Uterus (tissue), 4 donors: Measurements from ENCODE around the gene CD247. TPM values are rescaled to one million over a fixed set of nuclear protein-coding genes. Genes with fewer than 3 reads are reported as not detected.

Source experiments
- DNase-seq, 2 donors: peaks; one replicate each; pipeline ENCODE4 v3.0.0-alpha.2; 2019 to 2020
- H3K27ac ChIP-seq, 2 donors: fragments of 200-600 bp; sonication (generic); 1 replicate in 1 of 2; 2 replicates in 1 of 2; pipeline ENCODE4 v1.5.1; 2016 to 2018
- H3K27me3 ChIP-seq, 2 donors: fragments of 200-600 bp; sonication (generic); one replicate each; pipeline ENCODE4 v1.5.1; 2018 to 2019; ENCODE audit warnings: control low read depth in 1 of 2
- H3K36me3 ChIP-seq, 2 donors: fragments of 200-600 bp; sonication (generic); one replicate each; pipeline ENCODE4 v1.5.1; 2019; ENCODE audit warnings: control low read depth in 1 of 2
- H3K4me1 ChIP-seq, 2 donors: fragments of 200-600 bp; sonication (generic); one replicate each; pipeline ENCODE4 v1.5.1; 2018 to 2019; ENCODE audit warnings: control low read depth in 1 of 2
- H3K4me3 ChIP-seq, 2 donors: fragments of 200-600 bp; sonication (generic); 1 replicate in 1 of 2; 2 replicates in 1 of 2; pipeline ENCODE4 v1.5.1; 2018 to 2019; ENCODE audit warnings: mild to moderate bottlenecking in 1 of 2
- H3K9me3 ChIP-seq, 2 donors: fragments of 200-600 bp; sonication (generic); one replicate each; pipeline ENCODE4 v1.5.1; 2019; ENCODE audit warnings: control low read depth in 1 of 2
- POLR2A ChIP-seq, 2 donors: fragments of 450-650 bp; IDR thresholded peaks; one replicate each; pipeline ENCODE4 v1.6.1; 2016; ENCODE audit warnings: antibody characterized with exemption in 2 of 2, mild to moderate bottlenecking in 1 of 2, moderate library complexity in 1 of 2
- intact Hi-C: fragments of 100-400 bp; cut with DNase I; formaldehyde crosslinking; loops from one replicate; pipeline ENCODE4 v1.15.1; 2023; ENCODE audit warnings: low total_unique reads
- total RNA-seq, 4 donors: library from RNA; depleted of rRNA in 3 of 4; stranded (reverse); fragments of >200 nt in 3 of 4; gene quantifications; one replicate each; pipeline versions ENCODE4 v1.1.0 to v1.2.4, GENCODE V29; 2014 to 2023
- TF ChIP-seq, protein P1 (sequence below), 4 experiments: fragments of 200-600 bp in 2 of 4; fragments of 450-650 bp in 2 of 4; sonication (generic) in 2 of 4; IDR thresholded peaks; one replicate each; pipeline ENCODE4 v1.5.1; 2016 to 2019; ENCODE audit warnings: antibody characterized with exemption in 4 of 4, mild to moderate bottlenecking in 2 of 4, moderate library complexity in 1 of 4
- donor health status: DM: yes; HTN: yes; CAD: no.

Gene CD247
- total RNA-seq, 4 donors from 2014 or later = 1.6 to 3.3 TPM; not detected in 2

DNA sequence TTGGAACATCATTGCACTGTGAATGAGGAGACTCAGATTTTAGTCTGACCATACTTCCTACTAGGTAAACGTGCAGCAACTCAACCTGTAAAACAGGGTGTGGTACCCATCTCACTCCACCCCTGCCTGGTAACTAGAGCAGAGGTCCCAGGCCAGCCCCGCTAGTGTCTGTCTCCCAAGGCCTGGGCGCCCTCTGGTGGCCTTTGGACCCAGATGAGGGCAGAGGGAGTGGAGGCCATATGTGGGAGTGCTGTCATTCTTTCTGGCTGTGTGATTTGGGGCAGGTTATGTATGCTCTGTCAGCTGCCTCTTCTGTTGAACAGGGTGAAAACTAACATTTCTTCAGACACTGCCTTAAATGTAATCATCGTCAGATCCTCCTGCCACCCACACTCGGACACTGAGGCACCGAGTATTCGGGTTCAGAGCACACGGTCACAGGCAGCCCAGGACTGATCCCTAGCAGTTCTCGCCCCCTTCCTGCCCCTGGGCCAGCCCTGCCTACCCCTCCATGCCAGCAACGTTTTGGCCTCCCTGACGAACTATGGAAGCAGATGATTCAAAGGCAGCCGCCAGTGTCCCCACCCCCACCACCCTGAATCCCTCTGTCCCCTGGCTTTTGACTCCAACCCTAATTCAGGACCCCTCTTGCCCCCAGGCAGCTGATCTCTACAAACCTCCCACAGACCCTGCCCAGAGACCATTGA lies 76.0 kb downstream of the CD247 start:
- DNase-seq = peak; percentile 73 to 75
- Histone ChIP-seq H3K4me1 (no peaks in the 10 kb centered on the region), H3K4me3 (no peak overlapping the region), H3K36me3 (no peaks in the 10 kb centered on the region), H3K27me3 (no peaks in the 10 kb centered on the region), H3K27ac (no peak overlapping the region), H3K9me3 (no peaks in the 10 kb centered on the region)
- TF ChIP-seq POLR2A (IDR thresholded peaks at IDR 0.05) = no peak
- TF ChIP-seq, protein P1, sequence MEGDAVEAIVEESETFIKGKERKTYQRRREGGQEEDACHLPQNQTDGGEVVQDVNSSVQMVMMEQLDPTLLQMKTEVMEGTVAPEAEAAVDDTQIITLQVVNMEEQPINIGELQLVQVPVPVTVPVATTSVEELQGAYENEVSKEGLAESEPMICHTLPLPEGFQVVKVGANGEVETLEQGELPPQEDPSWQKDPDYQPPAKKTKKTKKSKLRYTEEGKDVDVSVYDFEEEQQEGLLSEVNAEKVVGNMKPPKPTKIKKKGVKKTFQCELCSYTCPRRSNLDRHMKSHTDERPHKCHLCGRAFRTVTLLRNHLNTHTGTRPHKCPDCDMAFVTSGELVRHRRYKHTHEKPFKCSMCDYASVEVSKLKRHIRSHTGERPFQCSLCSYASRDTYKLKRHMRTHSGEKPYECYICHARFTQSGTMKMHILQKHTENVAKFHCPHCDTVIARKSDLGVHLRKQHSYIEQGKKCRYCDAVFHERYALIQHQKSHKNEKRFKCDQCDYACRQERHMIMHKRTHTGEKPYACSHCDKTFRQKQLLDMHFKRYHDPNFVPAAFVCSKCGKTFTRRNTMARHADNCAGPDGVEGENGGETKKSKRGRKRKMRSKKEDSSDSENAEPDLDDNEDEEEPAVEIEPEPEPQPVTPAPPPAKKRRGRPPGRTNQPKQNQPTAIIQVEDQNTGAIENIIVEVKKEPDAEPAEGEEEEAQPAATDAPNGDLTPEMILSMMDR (IDR thresholded peaks at IDR 0.05) = peak; percentile 73 to 85 (median 84)
- intact Hi-C loops = loop anchor here (5.0 kb wide), 1 partner anchor 380 kb away; no protein-coding TSS in a partner anchor

DNA sequence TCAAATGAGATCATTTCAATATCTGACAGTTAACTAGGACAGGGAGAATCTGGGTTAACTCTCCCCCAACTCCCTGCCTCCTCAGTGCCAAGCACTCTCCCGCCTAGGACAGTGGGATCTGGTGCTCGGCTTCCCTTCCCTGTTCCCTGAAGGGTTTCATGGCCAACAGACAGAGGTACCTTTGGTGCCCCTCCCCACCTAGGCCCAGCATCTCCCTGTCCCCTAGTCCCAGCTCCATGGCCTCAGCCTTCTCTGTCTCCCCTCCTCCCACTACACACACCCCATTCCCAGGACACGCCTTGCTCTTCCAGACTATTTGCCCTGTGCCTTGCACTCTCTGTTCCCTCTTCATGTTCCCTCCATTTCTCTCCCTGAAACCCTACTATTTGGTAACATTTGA lies 77.1 kb downstream of the CD247 start:
- Histone ChIP-seq H3K4me3 (no peak overlapping the region), H3K4me1 (no peaks in the 10 kb centered on the region), H3K27ac (no peak overlapping the region), H3K9me3 (no peaks in the 10 kb centered on the region), H3K36me3 (no peaks in the 10 kb centered on the region), H3K27me3 (no peaks in the 10 kb centered on the region)
- TF ChIP-seq POLR2A (IDR thresholded peaks at IDR 0.05) = no peak
- TF ChIP-seq, protein P1 (IDR thresholded peaks at IDR 0.05) = no peak
- intact Hi-C loops = loop anchor here (5.0 kb wide), 1 partner anchor 379 kb away; no protein-coding TSS in a partner anchor
- DNase-seq = no peak

DNA sequence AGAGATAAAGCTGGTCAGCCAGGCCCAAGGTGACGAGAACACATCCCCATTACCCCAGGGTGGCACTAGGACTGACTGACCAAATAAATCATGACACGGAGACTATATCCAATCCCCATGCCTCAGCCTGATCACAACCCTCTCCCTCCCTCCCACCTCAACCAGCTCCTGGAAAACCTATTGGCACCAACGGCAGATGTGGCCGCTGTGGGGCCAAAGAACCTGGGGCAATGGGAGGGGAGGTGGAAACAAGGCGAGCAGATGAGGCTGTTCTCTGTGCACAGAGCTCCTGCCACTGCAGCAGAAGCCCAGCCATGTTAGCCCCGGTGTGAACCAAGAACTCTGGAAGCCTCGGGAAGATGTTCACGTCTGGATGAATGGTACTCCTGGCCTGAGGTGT lies 77.6 kb downstream of the CD247 start:
- no peaks in the 10 kb centered on the region for H3K4me1 ChIP-seq
- TF ChIP-seq POLR2A (IDR thresholded peaks at IDR 0.05) = no peak
- TF ChIP-seq, protein P1 (IDR thresholded peaks at IDR 0.05) = no peak
- no peaks in the 10 kb centered on the region for H3K36me3 ChIP-seq
- H3K9me3 ChIP-seq = no peaks in the 10 kb centered on the region
- intact Hi-C loops = loop anchor here (5.0 kb wide), 1 partner anchor 378 kb away; no protein-coding TSS in a partner anchor
- DNase-seq = no peak
- no peak overlapping the region for H3K4me3 ChIP-seq
- H3K27ac ChIP-seq = no peak overlapping the region
- H3K27me3 ChIP-seq = no peaks in the 10 kb centered on the region

DNA sequence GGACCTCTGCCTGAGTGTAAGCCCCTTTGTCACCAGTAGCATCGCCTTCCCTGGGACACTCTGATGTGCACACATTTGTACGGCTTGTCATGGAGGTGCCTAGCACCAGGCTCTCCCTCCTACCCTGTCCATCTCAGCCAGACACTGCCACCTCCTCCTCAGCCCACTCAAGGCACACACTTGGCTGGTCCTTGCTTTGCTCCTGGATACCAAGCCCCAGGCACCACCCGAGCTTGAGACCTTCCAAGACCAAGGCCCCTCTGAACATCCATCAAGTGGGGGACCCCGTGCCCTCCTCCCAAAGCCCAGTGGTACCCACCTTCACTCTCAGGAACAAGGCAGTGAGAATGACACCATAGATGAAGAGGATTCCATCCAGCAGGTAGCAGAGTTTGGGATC lies 78.0 kb downstream of the CD247 start:
- Histone ChIP-seq H3K4me3 (no peak overlapping the region), H3K36me3 (no peaks in the 10 kb centered on the region), H3K27me3 (no peaks in the 10 kb centered on the region), H3K27ac (no peak overlapping the region), H3K9me3 (no peaks in the 10 kb centered on the region), H3K4me1 (no peaks in the 10 kb centered on the region)
- TF ChIP-seq POLR2A (IDR thresholded peaks at IDR 0.05) = no peak
- TF ChIP-seq, protein P1 (IDR thresholded peaks at IDR 0.05) = no peak
- intact Hi-C loops = loop anchor here (5.0 kb wide), 1 partner anchor 378 kb away; no protein-coding TSS in a partner anchor
- DNase-seq = no peak

DNA sequence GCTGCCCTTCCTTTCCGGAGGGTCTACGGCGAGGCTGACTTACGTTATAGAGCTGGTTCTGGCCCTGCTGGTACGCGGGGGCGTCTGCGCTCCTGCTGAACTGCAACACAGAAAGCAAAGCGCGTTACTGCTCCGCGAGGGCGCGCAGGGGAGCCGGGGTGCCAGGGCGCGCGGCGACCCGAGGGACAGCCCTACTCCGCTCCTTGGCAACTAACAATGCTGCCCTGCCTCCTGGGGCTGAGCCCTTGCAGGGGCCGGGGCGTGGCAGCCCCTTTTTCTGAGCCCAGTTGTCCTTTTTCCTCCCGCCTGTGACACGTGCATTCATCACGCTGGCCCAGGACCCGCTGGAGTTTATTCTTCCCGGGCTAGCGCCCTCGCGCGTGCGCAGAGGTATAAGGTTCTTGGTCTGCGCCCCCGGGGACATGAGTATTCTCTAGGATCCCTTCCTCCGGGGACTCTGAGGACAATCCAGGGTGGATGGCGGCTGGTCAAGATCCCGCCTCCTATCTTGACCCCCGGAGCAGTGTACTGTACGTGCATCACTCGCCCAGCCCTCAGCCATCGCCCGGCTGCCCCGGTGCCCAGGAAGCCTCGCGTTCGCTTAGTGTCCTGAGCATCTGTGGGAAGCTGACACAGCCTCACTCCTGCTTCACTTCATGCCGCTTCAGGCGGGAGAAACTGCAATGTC lies 78.9 kb downstream of the CD247 start:
- no peak for TF ChIP-seq POLR2A (IDR thresholded peaks at IDR 0.05)
- TF ChIP-seq, protein P1 (IDR thresholded peaks at IDR 0.05) = peak in 1 of 4 experiments; percentile 9
- H3K4me3 ChIP-seq = peak overlapping the region in 1 of 2 donors; percentile 6
- DNase-seq = peak in 1 of 2 donors; percentile 30
- no peaks in the 10 kb centered on the region for H3K9me3 ChIP-seq
- intact Hi-C loops = no loop called here
- no peak overlapping the region for H3K27ac ChIP-seq
- no peaks in the 10 kb centered on the region for H3K4me1 ChIP-seq
- H3K27me3 ChIP-seq = no peaks in the 10 kb centered on the region
- no peaks in the 10 kb centered on the region for H3K36me3 ChIP-seq
